Small intestine (tissue), 16 donors: ENCODE data around the gene C1QL1. TPM values are rescaled to one million over a fixed set of nuclear protein-coding genes. Genes with fewer than 3 reads are reported as not detected.

Experiments used
- DNase-seq, 2 donors: peaks; one replicate each; pipeline versions ENCODE4 v3.0.0 to v3.0.0-alpha.2; 2013
- FAIRE-seq: peaks from 2 replicates; lab custom pipeline; 2012; peaks lifted over from hg19 to GRCh38; lab: Jason Lieb, UNC
- H3K27ac ChIP-seq, 3 donors: one replicate each; pipeline ENCODE4 v1.5.1; 2013; ENCODE audit warnings: low read length in 2 of 3, mild to moderate bottlenecking in 2 of 3, control low read depth in 1 of 3, inconsistent platforms in 1 of 3, low read depth in 1 of 3, moderate library complexity in 1 of 3
- H3K27me3 ChIP-seq, 3 donors: one replicate each; pipeline ENCODE4 v1.6.1; 2013; ENCODE audit warnings: low read length in 3 of 3, inconsistent platforms in 1 of 3; ENCODE audit not compliant: control insufficient read depth in 3 of 3, insufficient read depth in 3 of 3
- H3K36me3 ChIP-seq, 3 donors: one replicate each; pipeline ENCODE4 v1.6.1; 2013; ENCODE audit warnings: low read length in 3 of 3, inconsistent platforms in 1 of 3, low read depth in 1 of 3, mild to moderate bottlenecking in 1 of 3, moderate library complexity in 1 of 3; ENCODE audit not compliant: control insufficient read depth in 3 of 3, insufficient read depth in 2 of 3
- H3K4me1 ChIP-seq, 3 donors: one replicate each; pipeline ENCODE4 v1.6.1; 2013; ENCODE audit warnings: low read length in 2 of 3, inconsistent platforms in 1 of 3, low read depth in 1 of 3, mild to moderate bottlenecking in 1 of 3, moderate library complexity in 1 of 3; ENCODE audit not compliant: control insufficient read depth in 3 of 3, insufficient read depth in 2 of 3
- H3K4me3 ChIP-seq, 3 donors: one replicate each; pipeline ENCODE4 v1.5.1; 2013; ENCODE audit warnings: low read length in 3 of 3, control low read depth in 1 of 3, inconsistent platforms in 1 of 3, low read depth in 1 of 3, mild to moderate bottlenecking in 1 of 3, moderate library complexity in 1 of 3
- H3K9me3 ChIP-seq, 2 donors: one replicate each; pipeline ENCODE4 v1.6.1; 2013; ENCODE audit warnings: low read depth in 1 of 2, low read length in 1 of 2; ENCODE audit not compliant: control insufficient read depth in 2 of 2, insufficient read depth in 1 of 2
- WGBS, 3 donors: extraction: QIAGEN DNeasy Blood & Tissue Kit; methylation state at CpG; one replicate each; pipeline ENCODE4 v1.1.7; 2013; 5-methylcytosine and 5-hydroxymethylcytosine counted together
- long read RNA-seq, 10 donors: transcript quantifications; one replicate each; lab custom pipeline, GENCODE V29; 2026
- polyA plus RNA-seq, 4 donors: library from polyadenylated mRNA; stranded (reverse) in 3 of 4; unstranded in 1 of 4; fragments of 200-250 nt in 3 of 4; fragments of 120-200 nt in 1 of 4; gene quantifications; one replicate each; pipeline versions ENCODE4 v1.2.1 to v1.2.3, GENCODE V29; 2013
- donor health status: healthy with polysubstance abuse.
- donor health status: control.
- donor health status: control.
- donor health status: Bipolar disorder and iron deficiency.
- donor health status: healthy.

The C1QL1 gene
- 1 to 10 TPM in 3 of 4 donors, not detected in 1; 1.3 to 5.4 (median 2.6) TPM for polyA plus RNA-seq
- long read RNA-seq, donor 1 = 0 reads
- long read RNA-seq, donor 2, partial matches to known transcripts = 0 of 2 reads
- long read RNA-seq, donor 2, other reads (novel, unspliced or antisense) = 0 of 2 reads
- long read RNA-seq, donor 3, transcript C1QL1-201 (2 exons, 1,295 nt) = major isoform, 7 of 7 reads
- long read RNA-seq, donor 3, partial matches to known transcripts = 0 of 7 reads
- long read RNA-seq, donor 3, other reads (novel, unspliced or antisense) = 0 of 7 reads
- long read RNA-seq, donor 4 = 0 reads
- long read RNA-seq, donor 5, partial matches to known transcripts = 0 of 2 reads
- long read RNA-seq, donor 5, other reads (novel, unspliced or antisense) = 0 of 2 reads
- long read RNA-seq, donor 6, transcript C1QL1-201 (2 exons, 1,295 nt) = major isoform, 6 of 6 reads
- long read RNA-seq, donor 6, partial matches to known transcripts = 0 of 6 reads
- long read RNA-seq, donor 6, other reads (novel, unspliced or antisense) = 0 of 6 reads
- long read RNA-seq, donor 7, transcript C1QL1-201 (2 exons, 1,295 nt) = major isoform, 26 of 26 reads
- long read RNA-seq, donor 7, partial matches to known transcripts = 0 of 26 reads
- long read RNA-seq, donor 7, other reads (novel, unspliced or antisense) = 0 of 26 reads
- long read RNA-seq, donor 8, partial matches to known transcripts = 0 of 1 reads
- long read RNA-seq, donor 8, other reads (novel, unspliced or antisense) = 0 of 1 reads
- long read RNA-seq, donor 9 = 0 reads
- long read RNA-seq, donor 10, transcript C1QL1-201 (2 exons, 1,295 nt) = major isoform, 18 of 24 reads
- long read RNA-seq, donor 10, partial matches to known transcripts = 6 of 24 reads
- long read RNA-seq, donor 10, other reads (novel, unspliced or antisense) = 0 of 24 reads

- H3K27ac ChIP-seq = peak within 1 kb of the TSS in 1 of 3 donors; percentile 76
These were observed at the start of gene C1QL1 for GRCh38 chr17:44968225-44969143. Gene C1QL1, minus strand, starts transcription at chr17:44968303. Its CDS starts 255 bp downstream, at chr17:44968048.

DNA sequence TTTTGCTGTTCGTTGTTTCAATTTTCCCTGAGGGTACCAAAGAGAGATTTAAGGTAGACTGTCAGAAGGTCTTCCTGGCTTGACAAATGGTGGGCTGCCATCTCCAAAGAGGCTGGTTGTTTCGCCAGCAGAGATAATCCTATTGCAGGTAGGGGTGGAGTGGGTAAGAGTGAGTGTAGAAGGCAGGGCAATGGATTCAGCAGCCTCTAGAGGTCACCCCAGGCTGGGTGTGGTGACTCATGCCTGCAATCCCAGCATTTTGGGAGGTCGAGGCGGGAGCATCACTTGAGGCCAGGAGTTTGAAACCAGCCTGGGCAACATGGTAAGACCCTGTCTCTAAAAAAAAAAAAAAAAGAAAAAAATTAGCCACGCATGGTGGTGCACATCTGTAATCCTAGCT, 48.7 kb upstream of the C1QL1 start:
- DNase-seq (peak in 1 of 2 donors; percentile 18), FAIRE-seq (no peak)
- WGBS, 3 donors = 53 to 71% (median 64%) methylated on average over 5 of the region's 5 CpGs
- peaks cover 2 to 28% (median 7%) of the 10 kb centered on the region in 3 donors for H3K4me1 ChIP-seq
- H3K9me3 ChIP-seq = no peaks in the 10 kb centered on the region
- H3K27me3 ChIP-seq = peaks cover 0 to 29% (median 4%) of the 10 kb centered on the region in 3 donors
- no peak overlapping the region for H3K27ac ChIP-seq
- no peak overlapping the region for H3K4me3 ChIP-seq
- no peaks in the 10 kb centered on the region for H3K36me3 ChIP-seq

More at GRCh38 chr17:44968225-44969143, at the start of gene C1QL1:
- FAIRE-seq (no peak), DNase-seq (peak; percentile 87 to 94)
- Histone ChIP-seq H3K36me3 (no peaks in the 10 kb centered on the region), H3K27me3 (peaks cover 6 to 83% (median 35%) of the 10 kb centered on the region in 3 donors), H3K4me1 (peaks cover 2 to 21% (median 3%) of the 10 kb centered on the region in 3 donors), H3K9me3 (peaks cover 0 to 2% of the 10 kb centered on the region in 2 donors), H3K4me3 (peak within 1 kb of the TSS; percentile 8 to 60 (median 48))
- 1 to 3% (median 2%) methylated on average over 60 to 81 of the region's 81 CpGs for WGBS, 3 donors

GRCh38 chr17:45016237-45016636, 48.1 kb upstream of the C1QL1 start:
- DNase-seq (no peak), FAIRE-seq (no peak)
- H3K4me3 ChIP-seq = no peak overlapping the region
- H3K36me3 ChIP-seq = no peaks in the 10 kb centered on the region
- H3K4me1 ChIP-seq = peaks cover 2 to 22% (median 5%) of the 10 kb centered on the region in 3 donors
- H3K27ac ChIP-seq = no peak overlapping the region
- H3K9me3 ChIP-seq = no peaks in the 10 kb centered on the region
- H3K27me3 ChIP-seq = peaks cover 0 to 23% (median 4%) of the 10 kb centered on the region in 3 donors
- WGBS, 3 donors = 52 to 66% (median 65%) methylated on average over 7 of the region's 7 CpGs

DNA sequence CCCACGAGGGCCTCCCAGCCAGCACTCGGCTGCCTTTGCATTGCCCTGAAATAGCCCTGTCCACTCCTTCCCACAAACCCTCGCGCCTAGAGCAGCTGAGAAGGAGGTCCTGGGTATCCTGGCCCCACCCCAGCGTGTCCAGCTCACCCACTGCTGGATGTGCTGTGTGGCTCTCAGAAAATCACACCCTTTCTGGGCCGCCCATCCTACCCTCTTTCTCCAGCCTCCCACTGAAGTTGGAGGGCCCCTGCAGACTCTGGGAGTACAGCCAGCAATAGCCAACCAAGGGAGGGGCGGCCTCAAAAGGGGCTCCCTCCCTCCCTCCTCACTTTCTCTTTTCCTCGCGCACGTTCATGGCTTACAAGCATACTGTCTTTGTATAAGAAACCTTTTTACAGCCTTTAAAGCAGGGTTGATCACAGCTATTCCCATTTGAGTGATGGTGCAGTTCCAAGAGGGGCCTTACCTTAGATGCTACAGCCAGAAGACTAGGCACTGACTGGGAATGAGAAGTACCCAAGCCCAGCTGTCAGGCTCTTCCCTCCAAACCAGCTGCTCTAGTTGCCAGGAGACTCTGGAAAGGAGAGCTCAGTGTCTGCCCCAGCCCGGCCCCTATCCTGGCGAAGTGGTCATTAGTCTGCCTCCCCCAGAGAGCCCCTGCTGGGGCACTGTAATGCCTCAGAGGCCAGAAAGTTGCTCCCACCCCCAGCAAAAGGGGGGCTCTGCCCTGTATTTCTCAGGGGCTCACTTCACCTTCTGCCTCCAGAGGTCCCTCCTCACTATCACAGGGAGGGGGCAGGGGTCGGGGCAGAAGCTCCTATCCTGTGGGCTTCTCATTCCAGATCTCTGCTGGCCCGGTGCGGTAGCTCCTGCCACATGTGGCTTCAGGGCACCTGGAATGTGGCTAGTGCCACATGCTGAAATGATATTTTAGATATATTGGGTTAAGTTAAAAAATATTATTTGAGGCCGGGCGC, 45.2 kb upstream of the C1QL1 start:
- H3K27ac ChIP-seq = peak overlapping the region in 1 of 3 donors; percentile 22
- 63 to 78% (median 73%) methylated on average over 17 of the region's 17 CpGs for WGBS, 3 donors
- H3K36me3 ChIP-seq = no peaks in the 10 kb centered on the region
- no peak for FAIRE-seq
- no peaks in the 10 kb centered on the region for H3K9me3 ChIP-seq
- DNase-seq = no peak
- no peaks in the 10 kb centered on the region for H3K27me3 ChIP-seq
- H3K4me1 ChIP-seq = peaks cover 0 to 6% (median 0%) of the 10 kb centered on the region in 3 donors
- H3K4me3 ChIP-seq = no peak overlapping the region

DNA sequence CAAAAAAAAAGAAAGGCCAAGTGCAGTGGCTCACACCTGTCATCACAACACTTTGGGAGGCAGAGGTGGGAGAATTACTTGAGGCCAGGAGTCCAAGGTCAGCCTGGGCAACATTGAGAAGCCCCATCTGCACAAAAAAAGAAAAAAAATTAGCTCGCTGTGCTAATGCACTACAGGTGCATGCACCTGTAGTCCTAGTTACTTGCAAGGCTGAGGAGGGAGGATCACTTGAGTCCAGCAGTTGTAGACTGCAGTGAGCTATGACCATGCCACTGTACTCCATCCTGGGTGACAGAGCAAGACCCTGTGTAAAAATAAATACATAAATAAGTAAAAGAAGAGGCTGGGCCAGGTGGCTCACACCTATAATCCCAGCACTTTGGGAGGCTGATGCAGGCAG, 43.7 kb upstream of the C1QL1 start:
- Histone ChIP-seq H3K4me1 (peaks cover 0 to 4% (median 0%) of the 10 kb centered on the region in 3 donors), H3K4me3 (no peak overlapping the region), H3K27ac (no peak overlapping the region), H3K9me3 (no peaks in the 10 kb centered on the region), H3K27me3 (no peaks in the 10 kb centered on the region), H3K36me3 (no peaks in the 10 kb centered on the region)
- FAIRE-seq (no peak), DNase-seq (no peak)
- 15 to 64% (median 38%) methylated on average over 1 of the region's 1 CpG for WGBS, 3 donors

DNA sequence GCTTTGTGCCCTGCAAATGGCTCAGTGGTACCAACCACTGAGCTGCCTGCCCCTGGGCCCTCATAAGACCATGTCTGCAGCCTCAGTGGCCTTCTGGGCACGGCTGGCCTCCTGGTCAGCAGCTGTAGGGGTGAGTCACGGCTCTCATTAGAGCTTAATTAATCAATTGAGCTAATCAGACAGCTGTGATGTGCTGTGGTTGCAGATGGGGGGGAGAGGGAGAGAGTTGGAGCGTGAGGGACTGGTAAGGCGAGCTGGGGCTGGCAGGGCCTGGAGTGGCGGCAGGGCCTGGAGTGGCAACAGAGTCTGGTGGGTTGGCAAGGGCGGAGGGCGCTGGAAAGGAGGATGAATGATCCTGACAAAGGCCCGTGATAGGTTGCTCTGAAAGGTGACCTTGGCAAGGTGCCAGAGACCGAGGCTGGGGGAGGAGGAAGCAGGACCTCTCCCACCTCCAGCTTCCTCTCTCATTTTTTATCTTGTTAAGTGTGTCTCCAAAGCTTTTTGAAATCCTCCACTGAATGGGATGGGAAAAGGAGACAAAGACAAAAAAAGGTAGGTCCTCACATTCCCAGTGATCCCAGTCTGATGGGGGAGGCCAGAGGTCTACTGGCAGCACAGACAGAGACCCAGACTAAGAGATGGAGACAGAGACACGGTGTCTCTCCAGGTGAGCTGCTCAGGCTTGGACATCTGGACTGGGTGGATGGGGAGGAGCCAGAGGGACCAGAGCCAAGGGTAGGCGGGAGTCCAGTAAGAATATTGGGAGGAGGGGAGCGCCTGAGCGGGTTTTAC, 41.8 kb upstream of the C1QL1 start:
- no peaks in the 10 kb centered on the region for H3K36me3 ChIP-seq
- no peak overlapping the region for H3K4me3 ChIP-seq
- DNase-seq (no peak), FAIRE-seq (no peak)
- H3K9me3 ChIP-seq = no peaks in the 10 kb centered on the region
- peaks cover 0 to 5% (median 4%) of the 10 kb centered on the region in 3 donors for H3K27me3 ChIP-seq
- 62 to 68% (median 65%) methylated on average over 13 of the region's 13 CpGs for WGBS, 3 donors
- no peak overlapping the region for H3K27ac ChIP-seq
- peaks cover 0 to 4% (median 0%) of the 10 kb centered on the region in 3 donors for H3K4me1 ChIP-seq
